Effector memory CD4-positive, alpha-beta T cell (primary cell): Measurements from ENCODE around the gene UBXN11.
"Not testable (repeated sequence)": the region's sequence is repeated elsewhere in the genome, so short reads cannot be mapped to it uniquely, and the experiment has no call there.

Experiments used
- DNase-seq, 3 donors: peaks; one replicate each; pipeline ENCODE4 v3.0.0-alpha.2; 2020
- H3K27ac ChIP-seq: 2 replicates; pipeline ENCODE4 v1.7.0; 2013; ENCODE audit warnings: mild to moderate bottlenecking, low read length, moderate library complexity; ENCODE audit not compliant: insufficient read depth, poor library complexity, severe bottlenecking
- H3K27me3 ChIP-seq: replicated peaks from 2 replicates; pipeline ENCODE4 v1.7.0; 2013; ENCODE audit warnings: mild to moderate bottlenecking, low read length; ENCODE audit not compliant: insufficient read depth, control insufficient read depth, poor library complexity, severe bottlenecking
- H3K36me3 ChIP-seq: 2 replicates; pipeline ENCODE4 v1.7.0; 2013; ENCODE audit warnings: mild to moderate bottlenecking, low read length, moderate library complexity; ENCODE audit not compliant: control insufficient read depth, insufficient read depth
- H3K4me1 ChIP-seq: 2 replicates; pipeline ENCODE4 v1.7.0; 2013; ENCODE audit warnings: low read length, mild to moderate bottlenecking; ENCODE audit not compliant: control insufficient read depth, insufficient read depth, poor library complexity, severe bottlenecking
- H3K4me3 ChIP-seq: 2 replicates; pipeline ENCODE4 v1.7.0; 2013; ENCODE audit warnings: low read length, low read depth, mild to moderate bottlenecking; ENCODE audit not compliant: insufficient read depth, poor library complexity, severe bottlenecking
- H3K9me3 ChIP-seq: 2 replicates; pipeline ENCODE4 v1.7.0; 2013; ENCODE audit warnings: mild to moderate bottlenecking, low read length, moderate library complexity; ENCODE audit not compliant: control insufficient read depth

UBXN11 gene

DNA sequence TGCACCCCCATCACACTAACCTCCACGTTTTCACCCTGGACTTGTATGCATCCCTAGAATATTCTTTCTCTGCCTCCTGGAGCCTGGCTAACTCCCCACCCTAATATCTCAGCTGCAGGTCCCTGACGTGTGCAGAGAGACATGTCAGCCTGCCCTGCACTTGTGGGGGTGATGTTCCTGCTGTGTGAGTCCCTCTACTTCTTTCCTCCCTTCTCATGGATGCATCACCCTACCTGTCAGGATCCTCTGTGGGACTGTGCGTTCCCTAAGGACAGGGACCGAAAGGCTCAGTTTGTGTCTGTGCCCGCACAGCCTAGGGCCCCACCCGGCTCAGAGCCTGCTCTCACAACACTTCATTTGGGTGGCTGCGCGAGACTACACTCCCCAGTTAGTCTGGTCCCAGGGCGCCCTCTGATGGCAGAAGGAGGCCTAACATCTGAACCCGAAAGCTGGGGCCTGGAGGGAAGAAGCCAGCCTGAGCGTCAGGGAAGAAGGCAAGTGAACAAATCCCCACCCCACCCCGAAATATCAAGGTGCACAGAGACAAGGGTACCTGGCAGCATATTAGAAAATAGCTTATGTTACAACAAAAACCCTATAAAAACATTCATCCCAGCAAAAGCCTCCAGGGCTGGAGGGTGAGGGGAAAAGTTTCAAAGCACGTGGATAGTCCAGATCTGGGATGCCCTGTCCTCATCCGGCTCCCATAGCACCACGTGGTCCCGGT is 15.0 kb upstream of the UBXN11 start:
- Histone ChIP-seq H3K4me1 (peaks cover 37% of the 10 kb centered on the region), H3K27ac (peak overlapping the region; percentile 62), H3K4me3 (peak overlapping the region; percentile 29), H3K9me3 (no peaks in the 10 kb centered on the region), H3K27me3 (no peaks in the 10 kb centered on the region), H3K36me3 (peaks cover 35% of the 10 kb centered on the region)
- peak; percentile 86 to 90 (median 87) for DNase-seq

DNA sequence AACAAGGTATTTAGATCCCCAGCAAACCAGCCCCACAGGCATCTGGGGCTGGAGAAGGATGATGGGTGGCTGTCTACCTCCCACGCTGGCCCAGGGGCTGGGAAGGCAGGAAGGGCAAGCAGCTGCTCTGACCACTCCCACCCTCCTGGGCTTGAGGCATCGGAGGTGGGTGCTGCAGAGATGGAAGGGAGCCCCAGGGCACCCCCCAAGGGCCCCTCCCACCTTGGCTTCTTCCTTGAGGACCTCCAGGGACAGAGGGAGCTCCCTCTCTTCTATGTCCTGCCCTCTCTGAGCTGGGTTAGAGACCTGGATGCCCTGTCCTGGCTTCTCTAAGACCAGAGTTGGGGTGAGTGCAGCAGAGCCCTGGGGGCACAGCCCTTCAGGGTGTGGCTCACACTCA is 14.5 kb upstream of the UBXN11 start:
- Histone ChIP-seq H3K27ac (peak overlapping the region; percentile 62), H3K27me3 (no peaks in the 10 kb centered on the region), H3K4me1 (peaks cover 43% of the 10 kb centered on the region), H3K4me3 (peak overlapping the region; percentile 29), H3K36me3 (peaks cover 35% of the 10 kb centered on the region), H3K9me3 (no peaks in the 10 kb centered on the region)
- no peak for DNase-seq

DNA sequence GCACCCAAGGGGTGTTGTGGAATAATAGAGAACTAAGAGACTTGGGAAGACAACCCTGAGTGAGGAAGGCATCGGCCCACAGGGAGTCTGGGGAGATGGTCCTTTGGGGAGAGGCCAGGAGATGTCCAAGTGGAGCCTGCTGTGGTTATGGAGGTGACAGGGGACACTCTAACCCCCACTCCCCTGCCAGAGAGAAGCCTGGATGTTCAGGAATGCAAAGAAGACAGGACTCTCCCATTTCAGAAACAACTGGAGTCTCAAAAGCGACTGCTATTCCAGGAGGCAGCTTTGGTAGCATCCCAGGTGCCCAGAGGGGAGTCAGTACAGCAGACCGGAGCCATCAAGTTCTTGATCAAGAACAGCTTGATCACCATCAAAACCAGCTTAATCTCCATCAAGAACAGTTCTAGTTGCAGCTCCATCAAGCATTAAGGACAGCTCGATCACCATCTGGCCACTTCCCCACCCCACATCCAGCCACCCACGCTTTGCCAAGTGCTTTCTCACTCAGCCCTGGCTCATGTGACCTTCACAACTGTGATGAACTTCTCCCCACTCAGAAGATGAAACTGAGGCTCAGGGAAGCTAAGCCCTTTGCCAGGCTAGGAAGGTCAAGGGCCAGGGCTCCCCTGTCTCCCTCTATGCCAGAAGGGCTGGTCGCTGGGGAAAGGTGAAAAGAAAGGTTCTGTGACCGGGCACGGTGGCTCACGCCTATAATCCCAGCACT is 12.1 kb upstream of the UBXN11 start:
- Histone ChIP-seq H3K27ac (peak overlapping the region; percentile 74), H3K9me3 (no peaks in the 10 kb centered on the region), H3K4me3 (peak overlapping the region; percentile 73), H3K27me3 (no peaks in the 10 kb centered on the region), H3K4me1 (peaks cover 63% of the 10 kb centered on the region), H3K36me3 (peaks cover 33% of the 10 kb centered on the region)
- DNase-seq: no peak

DNA sequence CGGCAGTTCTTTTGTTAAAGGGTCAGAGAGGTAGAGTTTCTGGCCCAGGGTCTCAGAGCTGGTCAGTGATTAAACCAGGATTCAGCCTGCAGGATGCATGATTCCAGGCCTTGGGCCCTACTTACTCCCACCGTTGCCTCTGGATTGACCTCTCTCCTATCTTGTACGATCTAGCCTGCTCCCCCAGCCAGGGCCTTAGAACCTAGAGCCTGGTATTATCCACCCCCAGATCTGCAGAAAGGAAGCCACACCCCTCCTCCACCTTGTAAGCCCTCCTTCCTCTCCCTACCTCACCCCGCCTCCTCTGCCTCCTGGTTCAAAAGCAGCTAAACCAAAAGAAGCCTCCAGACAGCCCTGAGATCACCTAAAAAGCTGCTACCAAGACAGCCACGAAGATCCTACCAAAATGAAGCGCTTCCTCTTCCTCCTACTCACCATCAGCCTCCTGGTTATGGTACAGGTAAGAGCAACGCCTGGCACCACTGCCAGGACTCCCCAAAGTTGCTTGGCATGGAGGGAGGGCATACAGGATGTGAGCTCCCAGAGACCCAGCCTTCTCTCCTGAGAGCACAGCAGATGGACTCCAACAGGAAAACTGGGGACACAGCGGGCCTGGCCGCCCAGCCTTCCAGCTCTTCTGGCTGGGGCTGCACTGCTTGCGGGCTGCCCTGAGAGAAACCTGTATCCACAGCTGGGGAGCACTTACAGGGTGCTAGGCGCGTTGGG is 11.3 kb upstream of the UBXN11 start, which contains the start of gene CD52:
TSS of gene CD52 (plus strand) at position 347 of the 726 bp plus-strand sequence. CDS start at position 407, 60 bp downstream.
- H3K36me3 ChIP-seq: peaks cover 27% of the 10 kb centered on the region
- no peaks in the 10 kb centered on the region for H3K9me3 ChIP-seq
- H3K4me3 ChIP-seq: peak within 1 kb of the TSS; percentile 73
- H3K27me3 ChIP-seq: no peaks in the 10 kb centered on the region
- peak within 1 kb of the TSS; percentile 74 for H3K27ac ChIP-seq
- H3K4me1 ChIP-seq: peaks cover 63% of the 10 kb centered on the region
- DNase-seq: peak; percentile 38 to 67 (median 61)

DNA sequence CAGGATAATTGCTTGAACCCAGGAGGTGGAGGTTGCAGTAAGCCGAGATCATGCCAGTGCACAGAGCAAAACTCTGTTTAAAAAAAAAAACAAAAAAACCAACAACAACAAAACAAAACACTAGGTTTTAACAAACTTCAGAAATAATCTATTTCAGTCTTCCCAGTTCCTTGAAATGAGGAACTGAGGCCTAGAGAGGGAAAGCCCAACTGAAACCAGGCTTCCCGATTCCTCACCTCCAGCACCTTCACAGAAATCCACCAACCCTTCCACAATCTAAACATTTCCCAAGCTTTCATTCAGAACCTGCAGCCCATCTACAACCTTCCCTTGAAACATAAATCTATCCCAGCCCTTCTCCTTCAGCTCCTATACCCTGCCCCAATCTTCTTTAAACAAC is 10.7 kb upstream of the UBXN11 start:
- peak overlapping the region; percentile 74 for H3K27ac ChIP-seq
- H3K27me3 ChIP-seq: no peaks in the 10 kb centered on the region
- peak overlapping the region; percentile 73 for H3K4me3 ChIP-seq
- H3K36me3 ChIP-seq: peaks cover 21% of the 10 kb centered on the region
- DNase-seq: no peak
- no peaks in the 10 kb centered on the region for H3K9me3 ChIP-seq
- H3K4me1 ChIP-seq: peaks cover 59% of the 10 kb centered on the region

DNA sequence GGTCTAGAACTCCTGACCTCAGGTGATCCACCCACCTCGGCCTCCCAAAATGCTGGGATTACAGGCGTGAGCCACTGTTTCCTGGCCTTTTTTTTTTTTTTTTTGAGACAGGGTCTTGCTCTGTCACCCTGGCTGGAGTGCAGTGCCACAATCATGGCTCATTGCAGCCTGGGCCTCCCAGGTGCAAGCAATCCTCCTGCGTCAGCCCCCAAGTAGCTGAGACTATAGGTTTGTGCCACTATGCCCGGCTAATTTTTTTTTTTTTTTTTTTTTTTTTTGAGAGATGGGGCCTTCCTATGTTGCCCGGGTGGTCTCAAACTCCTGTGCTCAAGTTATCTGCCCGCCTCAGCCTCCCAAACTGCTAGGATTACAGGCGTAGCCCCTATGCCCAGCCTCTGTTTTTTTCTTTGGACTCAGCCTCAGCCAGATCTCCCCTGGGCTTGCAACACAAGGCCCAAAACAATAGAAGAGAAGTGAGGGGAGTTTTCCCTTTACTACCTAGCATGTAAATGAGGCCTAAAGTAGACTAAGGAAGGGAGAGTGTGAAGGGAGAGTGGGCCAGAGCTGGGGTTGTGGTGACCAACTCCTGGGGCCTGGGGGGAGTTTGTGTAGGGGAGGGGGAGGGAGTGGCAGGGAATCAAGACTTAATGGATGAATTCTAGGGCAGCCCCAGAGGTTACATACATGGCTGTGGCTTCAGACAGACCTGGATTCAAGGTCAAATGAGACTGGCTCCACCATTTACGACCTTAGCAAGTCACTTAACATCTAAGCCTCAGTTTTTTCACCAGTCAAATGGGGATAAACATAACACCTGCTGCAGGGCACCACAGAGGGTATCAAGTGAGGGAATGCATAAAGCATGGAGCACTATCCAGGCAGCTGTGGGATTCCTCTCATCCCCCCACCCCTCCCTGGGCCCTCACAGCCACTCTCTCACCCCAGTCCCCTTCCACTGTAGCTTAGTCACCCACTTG is 9.7 kb upstream of the UBXN11 start:
- peak overlapping the region; percentile 74 for H3K27ac ChIP-seq
- peaks cover 11% of the 10 kb centered on the region for H3K36me3 ChIP-seq
- no peaks in the 10 kb centered on the region for H3K27me3 ChIP-seq
- H3K4me1 ChIP-seq: peaks cover 49% of the 10 kb centered on the region
- DNase-seq: no peak
- no peak overlapping the region for H3K4me3 ChIP-seq
- H3K9me3 ChIP-seq: no peaks in the 10 kb centered on the region

DNA sequence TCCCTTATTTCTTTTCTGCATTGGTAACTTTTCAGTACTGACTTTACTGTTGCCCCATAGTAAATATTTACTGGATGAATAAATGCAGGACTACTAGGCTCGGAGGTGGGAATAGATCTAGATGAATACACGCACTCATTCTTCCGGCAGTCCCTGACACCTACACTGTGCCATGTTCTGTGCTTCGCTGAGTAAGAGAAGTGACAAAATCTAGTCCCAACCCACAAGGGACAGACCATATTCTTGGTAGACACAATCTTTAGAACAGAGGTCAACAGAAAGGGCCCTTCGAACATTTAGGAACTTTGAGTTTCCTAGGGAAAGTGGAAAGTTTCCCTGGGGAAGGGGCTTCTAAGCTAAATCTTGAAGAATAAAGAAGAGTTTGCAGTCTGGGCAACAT is 8.1 kb upstream of the UBXN11 start:
- H3K9me3 ChIP-seq: no peaks in the 10 kb centered on the region
- H3K36me3 ChIP-seq: no peaks in the 10 kb centered on the region
- H3K27ac ChIP-seq: no peak overlapping the region
- peaks cover 37% of the 10 kb centered on the region for H3K4me1 ChIP-seq
- no peak for DNase-seq
- H3K4me3 ChIP-seq: no peak overlapping the region
- H3K27me3 ChIP-seq: no peaks in the 10 kb centered on the region

DNA sequence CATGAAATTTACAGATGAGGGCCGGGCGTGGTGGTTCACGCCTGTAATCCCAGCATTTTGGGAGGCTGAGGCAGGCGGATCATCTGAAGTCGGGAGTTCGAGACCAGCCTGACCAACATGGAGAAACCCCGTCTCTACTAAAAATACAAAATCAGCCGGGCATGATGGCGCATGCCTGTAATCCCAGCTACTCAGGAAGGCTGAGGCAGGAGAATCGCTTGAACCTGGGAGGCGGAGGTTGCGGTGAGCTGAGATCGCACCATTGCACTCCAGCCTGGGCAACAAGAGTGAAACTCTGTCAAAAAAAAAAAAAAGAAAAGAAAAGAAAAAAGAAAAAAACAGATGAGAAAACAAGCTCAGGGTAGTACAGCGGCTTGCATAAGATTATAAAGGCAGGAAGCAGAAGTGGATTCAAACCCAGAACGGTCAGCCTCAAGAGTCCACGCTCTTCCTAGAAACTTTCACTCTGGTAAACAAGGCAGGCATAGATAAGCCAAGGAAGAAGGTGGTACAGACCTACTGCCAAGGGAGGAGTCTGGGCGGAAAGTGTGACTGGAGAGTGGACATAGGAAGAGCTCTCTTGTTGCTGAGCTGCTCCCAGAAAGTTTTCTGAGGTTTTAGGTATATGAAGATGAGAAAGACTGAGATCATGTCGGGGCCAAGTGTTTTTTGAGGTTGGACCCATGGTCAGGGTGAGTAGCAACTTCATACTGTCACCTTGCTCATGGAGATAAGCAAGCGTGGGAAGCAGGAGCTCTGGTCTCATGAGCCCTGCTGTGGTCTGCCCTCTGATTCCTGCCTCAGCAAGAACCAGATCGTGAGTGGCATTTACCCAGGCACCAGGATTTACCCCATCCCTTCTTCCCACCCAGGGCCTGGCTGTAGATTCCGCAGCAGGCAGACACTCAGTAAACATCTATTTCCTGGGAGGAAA is 1.8 kb upstream of the UBXN11 start:
- not testable (repeated sequence) for H3K27me3 ChIP-seq, H3K4me3 ChIP-seq, H3K36me3 ChIP-seq, H3K9me3 ChIP-seq, DNase-seq
- H3K4me1 ChIP-seq: peaks cover 16% of the 10 kb centered on the region
- peak overlapping the region; percentile 76 for H3K27ac ChIP-seq
